SU-DHL-6 (cell line): Measurements from ENCODE around the gene PLEKHA6.

Experiments
- H2AFZ ChIP-seq: fragments of 200-600 bp; sonication (generic); 2 replicates; pipeline ENCODE4 v1.6.1; 2014; ENCODE audit warnings: low read depth, mild to moderate bottlenecking, moderate library complexity, mixed read lengths, antibody characterized with exemption, low read length; ENCODE audit not compliant: severe bottlenecking
- H3F3A ChIP-seq: fragments of 200-600 bp; shearing (Covaris generic); 2 replicates; pipeline ENCODE4 v1.6.0; 2016; ENCODE audit warnings: antibody characterized with exemption, mild to moderate bottlenecking; ENCODE audit not compliant: insufficient read depth
- H3K27ac ChIP-seq: fragments of 200-600 bp; sonication (generic); 2 replicates; pipeline ENCODE4 v1.5.1; 2016; ENCODE audit warnings: low read depth, mild to moderate bottlenecking, low read length, moderate library complexity, mixed read lengths
- H3K27me3 ChIP-seq: fragments of 200-600 bp; sonication (generic), shearing (Covaris generic); 2 replicates; pipeline ENCODE4 v1.6.0; 2014; ENCODE audit warnings: mild to moderate bottlenecking, low read length
- H3K36me3 ChIP-seq: fragments of 200-600 bp; sonication (generic); 2 replicates; pipeline ENCODE4 v1.6.1; 2014; ENCODE audit warnings: mild to moderate bottlenecking, low read length, mixed read lengths
- H3K4me2 ChIP-seq: fragments of 300-600, 200-600 bp; shearing (Covaris generic), sonication (generic); 2 replicates; pipeline ENCODE4 v1.6.0; 2014; ENCODE audit warnings: low read length, low read depth, mild to moderate bottlenecking; ENCODE audit not compliant: poor library complexity, severe bottlenecking
- H3K4me3 ChIP-seq: fragments of 200-600 bp; sonication (generic); 2 replicates; pipeline ENCODE4 v1.5.1; 2014; ENCODE audit warnings: antibody characterized with exemption, low read length, mild to moderate bottlenecking, mixed read lengths; ENCODE audit not compliant: insufficient read depth, poor library complexity, severe bottlenecking
- H3K79me2 ChIP-seq: fragments of 200-600 bp; sonication (generic); 2 replicates; pipeline ENCODE4 v1.6.1; 2014; ENCODE audit warnings: mild to moderate bottlenecking, low read length, moderate library complexity; ENCODE audit not compliant: insufficient read depth
- H3K9ac ChIP-seq: fragments of 200-600 bp; sonication (generic); 2 replicates; pipeline ENCODE4 v1.7.0; 2014; ENCODE audit warnings: mild to moderate bottlenecking, low read length
- H3K9me2 ChIP-seq: fragments of 200-600 bp; sonication (generic); replicated peaks from 2 replicates; pipeline ENCODE4 v1.6.1; 2014; ENCODE audit warnings: low read length; ENCODE audit not compliant: insufficient read depth
- H3K9me3 ChIP-seq: fragments of 200-600 bp; sonication (generic); 2 replicates; pipeline ENCODE4 v1.6.1; 2014; ENCODE audit warnings: low read length, mixed read lengths; ENCODE audit not compliant: insufficient read depth
- H4K20me1 ChIP-seq: fragments of 200-600 bp; sonication (generic); 2 replicates; pipeline ENCODE4 v1.6.1; 2014; ENCODE audit warnings: low read depth, mild to moderate bottlenecking, antibody characterized with exemption, low read length, moderate library complexity, mixed read lengths
- CTCF ChIP-seq: fragments of 200-600 bp; sonication (generic); IDR thresholded peaks from one replicate; pipeline ENCODE4 v1.5.1; 2017; ENCODE audit warnings: antibody characterized with exemption, mild to moderate bottlenecking, low read length, moderate library complexity; ENCODE audit not compliant: insufficient read depth, poor library complexity, severe bottlenecking
- EZH2phosphoT487 ChIP-seq: fragments of 200-600 bp; sonication (generic), shearing (Covaris generic); conservative IDR thresholded peaks from 2 replicates; pipeline ENCODE4 v1.6.1; 2018; ENCODE audit warnings: mild to moderate bottlenecking, antibody characterized with exemption, low read length, moderate library complexity, mixed read lengths

The PLEKHA6 gene

DNA sequence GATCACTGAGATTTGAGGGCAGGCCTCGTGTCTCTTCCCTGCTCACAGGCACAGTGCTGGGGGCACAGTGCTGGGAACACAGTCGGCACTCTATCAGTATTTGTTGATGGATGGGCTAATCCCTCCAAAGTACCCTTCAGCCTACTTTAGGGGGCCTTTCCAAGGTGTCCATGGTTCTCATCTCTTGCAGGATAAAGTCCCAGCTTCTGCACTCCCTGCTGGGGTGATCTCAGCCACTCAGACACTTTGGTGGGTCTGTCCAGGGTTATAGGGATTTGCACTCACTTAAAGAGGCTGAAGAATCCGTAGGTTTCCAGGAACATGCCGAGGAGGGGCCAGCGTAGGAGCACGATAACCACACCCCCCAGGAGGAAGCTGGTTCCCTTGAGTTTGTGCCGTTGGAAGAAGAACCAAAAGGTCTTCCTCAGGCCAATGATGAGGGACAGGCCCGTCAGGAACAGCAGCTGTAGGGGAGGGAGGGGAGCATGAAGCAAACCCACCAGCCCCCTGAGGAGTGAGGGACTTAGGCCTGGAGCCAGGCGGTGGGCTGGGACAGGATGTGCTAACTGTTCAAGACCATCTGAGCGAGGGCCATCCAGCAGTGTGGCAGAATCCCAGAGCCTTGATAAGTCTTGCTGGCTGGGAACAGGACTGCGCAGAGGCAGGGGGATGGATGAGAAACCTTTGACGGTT, 158.2 kb downstream of the PLEKHA6 start:
- H3K4me2 ChIP-seq = no peak overlapping the region
- TF ChIP-seq CTCF = no peak
- TF ChIP-seq EZH2phosphoT487 = no peak

DNA sequence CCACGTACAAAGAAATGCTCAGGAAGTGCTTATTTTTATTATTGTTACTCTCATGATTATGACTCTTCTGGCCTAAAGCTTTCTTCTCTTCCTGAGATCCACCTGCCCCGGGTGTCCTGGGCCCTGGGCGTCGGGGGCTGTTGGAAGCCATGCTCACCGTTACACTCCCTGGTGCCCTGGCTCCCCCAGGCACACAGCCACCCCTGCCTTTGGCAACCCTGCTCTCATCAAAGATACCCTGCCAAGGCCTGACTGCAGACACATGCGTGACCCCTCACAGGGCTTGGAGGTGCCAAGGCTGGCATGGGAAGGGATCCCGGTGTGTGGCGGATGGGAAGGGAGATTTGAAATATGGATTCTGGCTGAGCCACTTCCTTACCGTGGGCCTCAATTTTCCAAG, 160.2 kb downstream of the PLEKHA6 start:
- H3F3A ChIP-seq = no peaks in the 10 kb centered on the region
- no peaks in the 10 kb centered on the region for H3K9me2 ChIP-seq
- H2AFZ ChIP-seq = no peak overlapping the region
- H3K4me2 ChIP-seq = no peak overlapping the region
- no peaks in the 10 kb centered on the region for H3K27me3 ChIP-seq
- H3K4me3 ChIP-seq = no peak overlapping the region
- H3K9me3 ChIP-seq = no peaks in the 10 kb centered on the region
- no peak for TF ChIP-seq EZH2phosphoT487
- TF ChIP-seq CTCF = no peak
- H3K27ac ChIP-seq = no peak overlapping the region
- no peaks in the 10 kb centered on the region for H3K36me3 ChIP-seq
- no peaks in the 10 kb centered on the region for H4K20me1 ChIP-seq
- no peak overlapping the region for H3K9ac ChIP-seq
- H3K79me2 ChIP-seq = no peaks in the 10 kb centered on the region

More for the DNA sequence above, 158.2 kb downstream of the PLEKHA6 start:
- Histone ChIP-seq H3K36me3 (no peaks in the 10 kb centered on the region), H3K79me2 (no peaks in the 10 kb centered on the region), H3K4me3 (no peak overlapping the region), H3F3A (no peaks in the 10 kb centered on the region), H3K27me3 (no peaks in the 10 kb centered on the region), H3K9me3 (no peaks in the 10 kb centered on the region), H3K27ac (no peak overlapping the region), H2AFZ (no peak overlapping the region), H3K9ac (no peak overlapping the region), H3K9me2 (no peaks in the 10 kb centered on the region), H4K20me1 (no peaks in the 10 kb centered on the region)

DNA sequence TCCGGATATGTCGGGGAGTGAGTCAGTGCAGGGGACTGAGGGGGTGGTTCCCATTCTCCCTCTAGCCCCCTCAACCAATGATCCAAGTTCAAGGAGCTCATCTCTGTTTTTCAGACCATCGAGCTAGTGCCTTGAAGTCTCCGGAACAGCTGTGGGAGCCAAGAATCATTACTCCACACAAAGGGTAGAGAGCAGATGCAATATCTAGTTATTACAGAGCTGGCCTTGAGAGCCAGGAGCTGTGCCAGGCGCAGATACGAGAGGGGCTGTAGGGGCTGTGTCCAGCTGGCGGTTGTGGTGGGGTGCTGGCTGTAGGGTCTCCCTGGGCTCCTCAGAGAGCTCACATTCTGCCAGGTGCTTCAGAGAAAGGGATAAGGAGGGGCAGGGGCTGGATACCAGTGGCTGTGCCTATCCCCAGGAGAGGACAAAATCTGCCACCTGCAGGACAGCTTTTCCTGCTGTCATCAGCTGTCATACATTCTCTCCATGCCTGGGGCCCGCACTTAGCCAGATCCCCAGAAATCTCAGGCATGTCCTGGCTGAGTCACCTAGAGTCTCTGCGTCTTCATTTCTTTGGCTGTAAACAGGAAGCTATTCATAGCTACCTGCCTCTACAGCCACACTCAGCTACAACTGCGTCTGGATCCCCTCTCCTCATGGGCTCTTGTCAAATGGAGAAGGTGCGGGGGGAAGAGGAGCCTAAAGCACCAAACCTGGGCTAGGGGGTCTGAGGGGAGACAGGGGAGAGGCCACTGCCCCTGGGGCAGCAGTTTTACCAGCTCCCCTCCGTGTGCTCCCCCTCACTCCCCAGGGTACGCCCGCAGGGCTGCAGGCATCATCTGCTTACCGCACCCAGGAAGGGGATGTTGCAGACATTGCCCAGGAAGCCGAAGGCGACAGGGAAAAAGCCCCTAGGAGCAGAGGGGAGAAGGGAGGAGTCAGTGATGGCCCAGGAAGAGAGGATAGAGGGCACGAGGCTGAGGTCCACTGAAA, 161.1 kb downstream of the PLEKHA6 start:
- Histone ChIP-seq H3K9ac (no peak overlapping the region), H4K20me1 (no peaks in the 10 kb centered on the region), H3K27me3 (no peaks in the 10 kb centered on the region), H3F3A (no peaks in the 10 kb centered on the region), H3K4me3 (no peak overlapping the region), H3K36me3 (no peaks in the 10 kb centered on the region), H3K9me2 (no peaks in the 10 kb centered on the region), H3K9me3 (no peaks in the 10 kb centered on the region), H3K79me2 (no peaks in the 10 kb centered on the region), H3K4me2 (no peak overlapping the region), H3K27ac (no peak overlapping the region), H2AFZ (no peak overlapping the region)
- TF ChIP-seq EZH2phosphoT487 = no peak
- no peak for TF ChIP-seq CTCF
